ENCODE results near the gene NR4A1. TPM values are rescaled to one million over a fixed set of nuclear protein-coding genes. Genes with fewer than 3 reads are reported as not detected.

Gene NR4A1
- total and polyA plus RNA-seq, 9 of the 15 experiments (the other 6 are each of a cell fraction or from before 2014, with no cell fraction given): 0.07 to 4.7 (median 1.9) TPM; not detected in 1

GRCh38 chr12:52010692-52011601, 40.3 kb upstream of the NR4A1 start (continued):
- TF ChIP-seq THAP7 (CRISPR knock-in tag; IDR thresholded peaks at IDR 0.05) (no peak), DDX20 (tag; IDR thresholded peaks at IDR 0.05; ENCODE audit: low read depth) (no peak), TCF7 (IDR thresholded peaks at IDR 0.05; ENCODE audit: borderline replicate concordance) (no peak), NFYB (IDR thresholded peaks at IDR 0.05; ENCODE audit: extremely low read depth, insufficient read length) (no peak), ZNF184 (CRISPR knock-in tag; IDR thresholded peaks at IDR 0.05) (no peak), ZNF3 (CRISPR knock-in tag; IDR thresholded peaks at IDR 0.05) (no peak), USF1 (CRISPR knock-in tag; IDR thresholded peaks at IDR 0.05) (no peak), ZNF696 (CRISPR knock-in tag; conservative IDR thresholded peaks at IDR 0.05) (no peak), NR2C2 (CRISPR knock-in tag; IDR thresholded peaks at IDR 0.05) (no peak), NR2C2 (tag; IDR thresholded peaks at IDR 0.05) (peak; percentile 68), MAFG (tag; conservative IDR thresholded peaks at IDR 0.05) (peak; percentile 46; the same call in 1 of the 2 replicates), HINFP (tag; conservative IDR thresholded peaks at IDR 0.05; ENCODE audit: low read depth) (no peak)

Measured in K562 (cell line).